Heart right ventricle (tissue), 16 donors: ENCODE data around the gene CAPRIN2. TPM values are rescaled to one million over a fixed set of nuclear protein-coding genes. Genes with fewer than 3 reads are reported as not detected.

ENCODE experiments used
- ATAC-seq, 8 donors: fragments of 200-7000 bp; cut with Tn5 transposase; one replicate each; pipeline ENCODE4 v1.9.1; 2020; ENCODE audit warnings: mild to moderate bottlenecking in 8 of 8, moderate library complexity in 8 of 8, moderate number of reproducible peaks in 1 of 8
- DNase-seq, 2 donors: peaks; one replicate each; pipeline ENCODE4 v3.0.0-alpha.2; 2020
- H3K27ac ChIP-seq, 10 donors: fragments of 200-600 bp; sonication (generic) in 2 of 10; one replicate each; pipeline versions ENCODE4 v1.5.0 to v1.8.0; 2020 to 2022; ENCODE audit warnings: mild to moderate bottlenecking in 3 of 10
- H3K27me3 ChIP-seq, 7 donors: fragments of 200-600 bp; one replicate each; pipeline ENCODE4 v1.8.0; 2021 to 2022; ENCODE audit warnings: mild to moderate bottlenecking in 2 of 7
- H3K36me3 ChIP-seq, 9 donors: fragments of 200-600 bp; sonication (generic) in 1 of 9; one replicate each; pipeline versions ENCODE4 v1.5.0 to v1.8.0; 2020 to 2022; ENCODE audit warnings: mild to moderate bottlenecking in 2 of 9
- H3K4me1 ChIP-seq, 9 donors: fragments of 200-600 bp; sonication (generic) in 1 of 9; one replicate each; pipeline versions ENCODE4 v1.5.0 to v1.8.0; 2020 to 2022; ENCODE audit warnings: mild to moderate bottlenecking in 4 of 9
- H3K4me3 ChIP-seq, 10 donors: fragments of 200-600 bp; sonication (generic) in 2 of 10; one replicate each; pipeline versions ENCODE4 v1.5.0 to v1.8.0; 2020 to 2022; ENCODE audit warnings: mild to moderate bottlenecking in 7 of 10, moderate library complexity in 2 of 10
- H3K9me3 ChIP-seq, 11 donors: fragments of 200-600 bp in 10 of 11; sonication (generic) in 2 of 11; one replicate each; pipeline versions ENCODE4 v1.5.0 to v1.8.0; 2013 to 2022; ENCODE audit warnings: mild to moderate bottlenecking in 2 of 11, control low read depth in 1 of 11, moderate library complexity in 1 of 11
- CTCF ChIP-seq, 9 donors: fragments of 200-600 bp; sonication (generic) in 2 of 9; IDR thresholded peaks; one replicate each; pipeline versions ENCODE4 v1.5.0 to v1.8.0; 2021 to 2022; ENCODE audit warnings: antibody characterized with exemption in 9 of 9, mild to moderate bottlenecking in 5 of 9, moderate library complexity in 1 of 9
- WGBS, 2 donors: extraction: QIAGEN DNeasy Blood & Tissue Kit; methylation state at CpG; one replicate each; pipeline ENCODE4 v1.1.7; 2013; ENCODE audit warnings: inconsistent platforms in 1 of 2; 5-methylcytosine and 5-hydroxymethylcytosine counted together
- intact Hi-C, 10 donors: fragments of 100-400 bp; cut with DNase I; formaldehyde crosslinking; loops; one replicate each; pipeline versions ENCODE4 v1.11.1 to v1.14.2; 2022
- polyA plus RNA-seq, 2 donors: library from polyadenylated mRNA; stranded (reverse); fragments of 200-250 nt; gene quantifications; one replicate each; pipeline ENCODE4 v1.2.3, GENCODE V29; 2013
- total RNA-seq, 10 donors: library from RNA; stranded (reverse); fragmentation: NEBNext Ultra II Directional in 3 of 10; extraction: Animal tissue kit (Norgen Biotek cat#: 25700) in 3 of 10; gene quantifications; one replicate each; pipeline versions ENCODE4 v1.2.1 to v1.2.4, GENCODE V29; 2021 to 2023
- donor health status: Arrhythmogenic right ventricular cardiomyopathy.
- donor health status: ischemic (EF 13 %, LVEDD 7.1; RV severe dilation, severe dysfunction).
- donor health status: healthy with polysubstance abuse.
- donor health status: DM: no; HTN: yes; CAD: no.
- donor health status: DM: no; HTN: no; CAD: no.
- donor health status: ischemic (EF 25% LVEDD 6.9; RV normal size, moderate dysfunction).
- donor health status: ischemic (EF 25% LVEDD 5.7; RV mildly dilated, moderate dysfunction).
- donor health status: healthy.
- donor health status: DM: yes; HTN: yes; CAD: no.
- donor health status: Ischemic cardiomyopathy.
- donor health status: ischemic (EF 35%, LVEDD 5.7; RV mildly dilated, moderate dysfunction).
- donor health status: nonischemic (EF 11% LVEDD 7.7; RV severe dilation, severe dysfunction).
- donor health status: DM: yes; HTN: yes; CAD: no.
- donor health status: PGD.
- donor health status: ischemic (EF 29% LVEDD 5.4; RV normal size, mild dysfunction).
- donor health status: nonischemic (EF 23%, LVEDD 6.1; RV moderate dilation, normal function).

Gene CAPRIN2
- total and polyA plus RNA-seq, 12 donors, result 10.4 to 33.0 (median 27.6) TPM

GRCh38 chr12:30779578-30779977 is 24.8 kb upstream of the CAPRIN2 start:
- peaks cover 0 to 23% (median 1%) of the 10 kb centered on the region in 11 donors for H3K9me3 ChIP-seq
- intact Hi-C loops, result no loop called here
- DNase-seq (no peak), ATAC-seq (no peak)
- H3K4me3 ChIP-seq, result no peak overlapping the region
- WGBS, 2 donors, result 91% methylated on average over 5 of the region's 5 CpGs
- no peaks in the 10 kb centered on the region for H3K36me3 ChIP-seq
- no peak for TF ChIP-seq CTCF (IDR thresholded peaks at IDR 0.05)
- no peaks in the 10 kb centered on the region for H3K4me1 ChIP-seq
- no peak overlapping the region for H3K27ac ChIP-seq
- H3K27me3 ChIP-seq, result no peaks in the 10 kb centered on the region

GRCh38 chr12:30779178-30779577 is 24.4 kb upstream of the CAPRIN2 start:
- no peak for ATAC-seq
- intact Hi-C loops, result no loop called here
- Histone ChIP-seq H3K9me3 (peaks cover 0 to 25% (median 0%) of the 10 kb centered on the region in 11 donors), H3K4me1 (no peaks in the 10 kb centered on the region), H3K4me3 (no peak overlapping the region), H3K36me3 (no peaks in the 10 kb centered on the region), H3K27ac (no peak overlapping the region), H3K27me3 (no peaks in the 10 kb centered on the region)
- no peak for TF ChIP-seq CTCF (IDR thresholded peaks at IDR 0.05)
- no peak for DNase-seq

GRCh38 chr12:30774599-30774998 is 19.8 kb upstream of the CAPRIN2 start:
- Histone ChIP-seq H3K27ac (no peak overlapping the region), H3K36me3 (no peaks in the 10 kb centered on the region), H3K4me3 (no peak overlapping the region), H3K9me3 (peaks cover 0 to 30% (median 0%) of the 10 kb centered on the region in 11 donors), H3K27me3 (peaks cover 0 to 4% (median 0%) of the 10 kb centered on the region in 7 donors), H3K4me1 (no peaks in the 10 kb centered on the region)
- no peak for ATAC-seq
- intact Hi-C loops, result no loop called here
- DNase-seq, result no peak
- no peak for TF ChIP-seq CTCF (IDR thresholded peaks at IDR 0.05)

GRCh38 chr12:30769802-30770201 is 15.1 kb upstream of the CAPRIN2 start:
- H3K27ac ChIP-seq, result no peak overlapping the region
- H3K4me1 ChIP-seq, result no peaks in the 10 kb centered on the region
- peaks cover 0 to 11% (median 0%) of the 10 kb centered on the region in 11 donors for H3K9me3 ChIP-seq
- ATAC-seq, result no peak
- no peak for DNase-seq
- intact Hi-C loops, result no loop called here
- no peaks in the 10 kb centered on the region for H3K36me3 ChIP-seq
- peaks cover 0 to 4% (median 0%) of the 10 kb centered on the region in 7 donors for H3K27me3 ChIP-seq
- no peak overlapping the region for H3K4me3 ChIP-seq
- WGBS, 2 donors, result 80 to 87% methylated on average over 2 of the region's 2 CpGs
- no peak for TF ChIP-seq CTCF (IDR thresholded peaks at IDR 0.05)
